ENCODE data around the gene GPR146.

- no peak for TF ChIP-seq POLR2A (IDR thresholded peaks at IDR 0.05)
- TF ChIP-seq, protein P1, sequence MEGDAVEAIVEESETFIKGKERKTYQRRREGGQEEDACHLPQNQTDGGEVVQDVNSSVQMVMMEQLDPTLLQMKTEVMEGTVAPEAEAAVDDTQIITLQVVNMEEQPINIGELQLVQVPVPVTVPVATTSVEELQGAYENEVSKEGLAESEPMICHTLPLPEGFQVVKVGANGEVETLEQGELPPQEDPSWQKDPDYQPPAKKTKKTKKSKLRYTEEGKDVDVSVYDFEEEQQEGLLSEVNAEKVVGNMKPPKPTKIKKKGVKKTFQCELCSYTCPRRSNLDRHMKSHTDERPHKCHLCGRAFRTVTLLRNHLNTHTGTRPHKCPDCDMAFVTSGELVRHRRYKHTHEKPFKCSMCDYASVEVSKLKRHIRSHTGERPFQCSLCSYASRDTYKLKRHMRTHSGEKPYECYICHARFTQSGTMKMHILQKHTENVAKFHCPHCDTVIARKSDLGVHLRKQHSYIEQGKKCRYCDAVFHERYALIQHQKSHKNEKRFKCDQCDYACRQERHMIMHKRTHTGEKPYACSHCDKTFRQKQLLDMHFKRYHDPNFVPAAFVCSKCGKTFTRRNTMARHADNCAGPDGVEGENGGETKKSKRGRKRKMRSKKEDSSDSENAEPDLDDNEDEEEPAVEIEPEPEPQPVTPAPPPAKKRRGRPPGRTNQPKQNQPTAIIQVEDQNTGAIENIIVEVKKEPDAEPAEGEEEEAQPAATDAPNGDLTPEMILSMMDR (IDR thresholded peaks at IDR 0.05), result peak in 2 of 4 experiments; percentile 14 to 28
These were observed 51.3 kb downstream of the GPR146 start for GRCh38 chr7:1095621-1096155.
